ENCODE measurements around the gene CDH22.

CDH22 gene

GRCh38 chr20:46160661-46161060, 147.6 kb downstream of the CDH22 start:
- no peak for DNase-seq (ENCODE audit: low read depth)
- no peak overlapping the region for H3K4me3 ChIP-seq (replicated peaks; ENCODE audit: low read depth, low read length)
- no peak for TF ChIP-seq CTCF (IDR thresholded peaks at IDR 0.05; ENCODE audit: low read length, missing control alignments)

- no peak for TF ChIP-seq CTCF (IDR thresholded peaks at IDR 0.05; ENCODE audit: low read length, missing control alignments)
- H3K4me3 ChIP-seq (replicated peaks; ENCODE audit: low read depth, low read length) = no peak overlapping the region
- no peak for DNase-seq (ENCODE audit: low read depth)
These were observed 149.0 kb downstream of the CDH22 start for GRCh38 chr20:46159101-46159897.

GRCh38 chr20:46158476-46158987, 149.8 kb downstream of the CDH22 start:
- no peak for TF ChIP-seq CTCF (IDR thresholded peaks at IDR 0.05; ENCODE audit: low read length, missing control alignments)
- no peak for DNase-seq (ENCODE audit: low read depth)
- H3K4me3 ChIP-seq (replicated peaks; ENCODE audit: low read depth, low read length) = no peak overlapping the region

GRCh38 chr20:46157625-46158024, 150.7 kb downstream of the CDH22 start:
- no peak for TF ChIP-seq CTCF (IDR thresholded peaks at IDR 0.05; ENCODE audit: low read length, missing control alignments)
- no peak for DNase-seq (ENCODE audit: low read depth)
- no peak overlapping the region for H3K4me3 ChIP-seq (replicated peaks; ENCODE audit: low read depth, low read length)

GRCh38 chr20:46157076-46157592, 151.2 kb downstream of the CDH22 start:
- no peak for DNase-seq (ENCODE audit: low read depth)
- H3K4me3 ChIP-seq (replicated peaks; ENCODE audit: low read depth, low read length) = no peak overlapping the region
- no peak for TF ChIP-seq CTCF (IDR thresholded peaks at IDR 0.05; ENCODE audit: low read length, missing control alignments)

GRCh38 chr20:46156065-46156464, 152.2 kb downstream of the CDH22 start:
- no peak for TF ChIP-seq CTCF (IDR thresholded peaks at IDR 0.05; ENCODE audit: low read length, missing control alignments)

More at GRCh38 chr20:46156065-46156464, 152.2 kb downstream of the CDH22 start:
- H3K4me3 ChIP-seq (replicated peaks; ENCODE audit: low read depth, low read length) = no peak overlapping the region
- no peak for DNase-seq (ENCODE audit: low read depth)

Measured in fibroblast of pulmonary artery (primary cell).